Left kidney (tissue), 2 donors: ENCODE results near the gene MUC21. TPM values are rescaled to one million over a fixed set of nuclear protein-coding genes. Genes with fewer than 3 reads are reported as not detected.
"Not testable (repeated sequence)": the region's sequence is repeated elsewhere in the genome, so short reads cannot be mapped to it uniquely, and the experiment has no call there.

ENCODE experiments used
- DNase-seq: peaks from one replicate; pipeline ENCODE4 v3.0.0-alpha.2; 2013
- polyA plus RNA-seq: library from polyadenylated mRNA; unstranded; fragments of 120-200 nt; gene quantifications from one replicate; pipeline ENCODE4 v1.2.1, GENCODE V29; 2013; ENCODE audit not compliant: insufficient read length

Gene MUC21
- polyA plus RNA-seq, 1 donor, result not detected

- no peak for DNase-seq
These were observed 24.6 kb downstream of the MUC21 start for GRCh38 chr6:31008165-31008564.

- no peak for DNase-seq
These were observed 26.2 kb downstream of the MUC21 start for GRCh38 chr6:31009731-31010130.

GRCh38 chr6:31010393-31011060 is 27.0 kb downstream of the MUC21 start, which contains the start of gene MUC22:
Gene MUC22, plus strand, starts transcription at chr6:31010474. Its CDS starts 233 bp downstream, at chr6:31010707.
- DNase-seq, result no peak

GRCh38 chr6:31011153-31011552 is 27.6 kb downstream of the MUC21 start:
- DNase-seq, result no peak

GRCh38 chr6:31016659-31017299 is 33.3 kb downstream of the MUC21 start:
- DNase-seq, result no peak

GRCh38 chr6:31017436-31017835 is 33.9 kb downstream of the MUC21 start:
- DNase-seq, result not testable (repeated sequence)

- DNase-seq, result no peak
These were observed 36.5 kb downstream of the MUC21 start for GRCh38 chr6:31020057-31020456.

- not testable (repeated sequence) for DNase-seq
These were observed 37.2 kb downstream of the MUC21 start for GRCh38 chr6:31020631-31021255.

GRCh38 chr6:31021705-31022531 is 38.4 kb downstream of the MUC21 start:
- DNase-seq, result not testable (repeated sequence)

GRCh38 chr6:31025595-31025994 is 42.1 kb downstream of the MUC21 start:
- no peak for DNase-seq

- DNase-seq, result no peak
These were observed 47.6 kb downstream of the MUC21 start for GRCh38 chr6:31031095-31031494.

GRCh38 chr6:31033075-31033474 is 49.6 kb downstream of the MUC21 start:
- DNase-seq, result no peak

- no peak for DNase-seq
These were observed 52.5 kb downstream of the MUC21 start for GRCh38 chr6:31035862-31036497.

GRCh38 chr6:31037169-31037568 is 53.7 kb downstream of the MUC21 start:
- no peak for DNase-seq

- DNase-seq, result no peak
These were observed 54.2 kb downstream of the MUC21 start for GRCh38 chr6:31037682-31038081.

- no peak for DNase-seq
These were observed 55.0 kb downstream of the MUC21 start for GRCh38 chr6:31038559-31038958.

Other genes with a start within 250 kb of the MUC21 start
- 136 TPM for gene FLOT1, start 241.0 kb upstream of the MUC21 start, polyA plus RNA-seq
- 15.2 TPM for gene IER3, start 239.2 kb upstream of the MUC21 start, polyA plus RNA-seq
- gene DDR1, start 99.2 kb upstream of the MUC21 start, polyA plus RNA-seq, result 167 TPM
- gene GTF2H4, start 75.5 kb upstream of the MUC21 start, polyA plus RNA-seq, result 45.4 TPM
- gene VARS2, start 69.5 kb upstream of the MUC21 start, polyA plus RNA-seq, result 52.6 TPM
- gene SFTA2, start 51.5 kb upstream of the MUC21 start, polyA plus RNA-seq, result 0.76 TPM
- 0.10 TPM for gene MUCL3, start 42.7 kb upstream of the MUC21 start, polyA plus RNA-seq
- gene MUC22, start 26.8 kb downstream of the MUC21 start, polyA plus RNA-seq, result not detected
- not detected for gene C6orf15, start 128.9 kb downstream of the MUC21 start, polyA plus RNA-seq
- 0.10 TPM for gene PSORS1C1, start 131.1 kb downstream of the MUC21 start, polyA plus RNA-seq
- not detected for gene CDSN, start 136.7 kb downstream of the MUC21 start, polyA plus RNA-seq
- 0.15 TPM for gene PSORS1C2, start 155.3 kb downstream of the MUC21 start, polyA plus RNA-seq
- 37.2 TPM for gene CCHCR1, start 174.1 kb downstream of the MUC21 start, polyA plus RNA-seq
- 23.4 TPM for gene TCF19, start 174.9 kb downstream of the MUC21 start, polyA plus RNA-seq
- 6.5 TPM for gene POU5F1, start 187.0 kb downstream of the MUC21 start, polyA plus RNA-seq